Measurements from ENCODE around the gene ABCC8. TPM values are rescaled to one million over a fixed set of nuclear protein-coding genes. Genes with fewer than 3 reads are reported as not detected.

ABCC8 gene
- total and polyA plus RNA-seq, 2 of the 8 experiments (the other 6 are each of a cell fraction or from before 2014, with no cell fraction given), result 3.7 to 4.9 TPM

DNA sequence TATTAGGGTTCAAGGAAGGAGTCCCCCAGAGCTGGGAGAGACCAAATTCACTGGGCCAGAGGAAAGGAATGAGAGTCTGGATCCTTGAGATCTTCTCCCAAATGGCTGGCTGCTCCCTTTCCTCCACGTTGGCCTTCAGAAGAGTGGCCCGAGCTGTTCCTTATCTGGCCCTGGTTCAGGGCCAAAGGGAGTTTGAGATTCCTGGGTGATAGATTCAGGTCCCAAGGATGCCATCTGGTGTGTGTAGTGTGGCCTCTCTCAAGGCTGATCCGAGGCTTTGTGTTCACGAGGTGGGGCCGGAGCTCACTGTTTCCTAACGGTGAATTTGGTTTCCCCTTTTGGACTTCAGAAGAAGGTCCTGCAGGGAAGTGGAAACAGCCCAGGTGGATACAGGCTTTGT, 17.4 kb upstream of the ABCC8 start:
- no peaks in the 10 kb centered on the region for H3K9me3 ChIP-seq (ENCODE audit: insufficient read depth in 2 of 2, low read depth in 1 of 2, low read length in 1 of 2)
- 75% methylated on average over 5 of the region's 6 CpGs; no CpG with 5 or more reads in 1 of the 2 experiments for WGBS, 2 experiments (ENCODE audit: extremely low coverage in 1 of 2, insufficient coverage in 1 of 2, insufficient read length in 1 of 2, insufficient replicate concordance in 2 of 2, low coverage in 1 of 2, low lambda C conversion rate in 2 of 2, missing lambda C conversion rate in 1 of 2)

More for the DNA sequence above, 17.4 kb upstream of the ABCC8 start:
- no peak overlapping the region for H3K14ac ChIP-seq (ENCODE audit: insufficient read length)
- no peaks in the 10 kb centered on the region for H3K79me1 ChIP-seq (ENCODE audit: low read depth, low read length)
- H2BK120ac ChIP-seq (replicated peaks; ENCODE audit: low read depth, low read length), result no peak overlapping the region
- DNase-seq (ENCODE audit: low read depth in 1 of 2, low spot score in 2 of 2), result no peak
- H3K23ac ChIP-seq (ENCODE audit: insufficient read length), result no peak overlapping the region
- H4K5ac ChIP-seq (ENCODE audit: insufficient read length, low read depth, low read length), result no peak overlapping the region
- no peaks in the 10 kb centered on the region for H3K23me2 ChIP-seq (ENCODE audit: low read depth, low read length)
- TF ChIP-seq CBX5 (IDR thresholded peaks at IDR 0.05; ENCODE audit: low read depth, low read length) (no peak), ASH2L (IDR thresholded peaks at IDR 0.05; ENCODE audit: low read length) (no peak), KDM4A (IDR thresholded peaks at IDR 0.05; ENCODE audit: low read depth, low read length, severe bottlenecking) (no peak), SAP30 (IDR thresholded peaks at IDR 0.05; ENCODE audit: insufficient read depth, insufficient replicate concordance, low read length) (no peak), BRCA1 (IDR thresholded peaks at IDR 0.05; ENCODE audit: low read depth, low read length) (no peak), GTF2F1 (IDR thresholded peaks at IDR 0.05; ENCODE audit: borderline replicate concordance, low read depth, low read length) (no peak), SP4 (IDR thresholded peaks at IDR 0.05; ENCODE audit: low read length) (no peak), TBP (IDR thresholded peaks at IDR 0.05; ENCODE audit: low read depth, low read length) (no peak), SIX5 (IDR thresholded peaks at IDR 0.05; ENCODE audit: low read depth, low read length) (no peak), FOSL1 (IDR thresholded peaks at IDR 0.05; ENCODE audit: insufficient read depth, low read depth, low read length) (no peak), RXRA (IDR thresholded peaks at IDR 0.05; ENCODE audit: insufficient read depth, low read depth, low read length) (no peak), SIRT6 (IDR thresholded peaks at IDR 0.05; ENCODE audit: low read length) (no peak), RBBP5 (IDR thresholded peaks at IDR 0.05; ENCODE audit: borderline replicate concordance, low read depth, low read length) (no peak)
- TF ChIP-seq, protein P1, sequence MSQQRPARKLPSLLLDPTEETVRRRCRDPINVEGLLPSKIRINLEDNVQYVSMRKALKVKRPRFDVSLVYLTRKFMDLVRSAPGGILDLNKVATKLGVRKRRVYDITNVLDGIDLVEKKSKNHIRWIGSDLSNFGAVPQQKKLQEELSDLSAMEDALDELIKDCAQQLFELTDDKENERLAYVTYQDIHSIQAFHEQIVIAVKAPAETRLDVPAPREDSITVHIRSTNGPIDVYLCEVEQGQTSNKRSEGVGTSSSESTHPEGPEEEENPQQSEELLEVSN (IDR thresholded peaks at IDR 0.05), result no peak
- POLR2A ChIA-PET (ENCODE audit: partially characterized antibody), result no interaction called here
- no peak overlapping the region for H3K9ac ChIP-seq (replicated peaks in 1 of 4; ENCODE audit: extremely low read depth in 1 of 4, low read depth in 3 of 4, low read length in 3 of 4)
- H3K4ac ChIP-seq (replicated peaks; ENCODE audit: insufficient read length, low read depth, low read length), result no peak overlapping the region
- H3K4me1 ChIP-seq (replicated peaks in 1 of 4; ENCODE audit: control insufficient read depth in 3 of 4, insufficient read depth in 4 of 4, low read length in 3 of 4), result peaks cover 0 to 6% (median 2%) of the 10 kb centered on the region in 4 experiments; a peak in 3 of 7 replicates
- H4K8ac ChIP-seq (ENCODE audit: extremely low read depth, insufficient read depth, low read length), result no peak overlapping the region
- no peak for FAIRE-seq
- H4K91ac ChIP-seq (replicated peaks; ENCODE audit: insufficient read length, low read length), result no peak overlapping the region
- CTCF ChIA-PET (ENCODE audit: partially characterized antibody), result interaction anchor here (0.6 to 44.8 kb wide), 9 partner anchors 11 to 97 kb away, joined by 3 to 1414 read pairs (median 8); partner anchors contain the start of gene KCNJ11
- no peak overlapping the region for H3K4me3 ChIP-seq (ENCODE audit: extremely low read depth in 1 of 4, insufficient read depth in 2 of 4, low read depth in 3 of 4, low read length in 4 of 4)
- H3K79me2 ChIP-seq (ENCODE audit: control insufficient read depth in 1 of 2, insufficient read depth in 2 of 2, low read length in 2 of 2), result no peaks in the 10 kb centered on the region
- H3K36me3 ChIP-seq (ENCODE audit: control insufficient read depth in 2 of 4, insufficient read depth in 4 of 4, low read length in 3 of 4), result no peaks in the 10 kb centered on the region
- H2AK5ac ChIP-seq (ENCODE audit: low read depth, low read length), result no peak overlapping the region
- H4K20me1 ChIP-seq (replicated peaks in 1 of 2; ENCODE audit: control insufficient read depth in 1 of 2, insufficient read depth in 2 of 2, low read length in 2 of 2), result no peaks in the 10 kb centered on the region
- H3K27me3 ChIP-seq (replicated peaks in 1 of 4; ENCODE audit: control insufficient read depth in 3 of 4, extremely low read depth in 1 of 4, insufficient read depth in 3 of 4, low read length in 3 of 4), result peaks cover 0 to 2% (median 0%) of the 10 kb centered on the region in 4 experiments; a peak in 2 of 7 replicates
- no peak overlapping the region for H2BK20ac ChIP-seq (ENCODE audit: low read length)
- no peak overlapping the region for H2BK12ac ChIP-seq (ENCODE audit: low read depth, low read length)
- no peak overlapping the region for H2BK5ac ChIP-seq (ENCODE audit: low read depth, low read length)
- H3K27ac ChIP-seq (ENCODE audit: low read depth, low read length), result no peak overlapping the region
- no peak overlapping the region for H3K4me2 ChIP-seq (ENCODE audit: insufficient read depth in 1 of 2, low read depth in 2 of 2, low read length in 2 of 2)
- no peak overlapping the region for H2BK15ac ChIP-seq (ENCODE audit: low read length)
- no peak overlapping the region for H3K18ac ChIP-seq (ENCODE audit: extremely low read depth, low read length)
- no peak overlapping the region for H2AFZ ChIP-seq (ENCODE audit: low read length)
- no peak overlapping the region for H3K56ac ChIP-seq (replicated peaks; ENCODE audit: insufficient read length, low read depth, low read length)
